HEK293 (cell line): ENCODE results near the gene CRB2.

Source experiments
- CTCF ChIA-PET: fragments of 350-600 bp; formaldehyde crosslinking; extraction: SDS; loops from one replicate; lab custom pipeline; 2021; ENCODE audit warnings: antibody characterized with exemption; lab: Yijun Ruan, JAX
- POLR2A ChIA-PET: fragments of 300-600 bp; formaldehyde crosslinking; extraction: SDS; loops from one replicate; lab custom pipeline; 2020; ENCODE audit warnings: antibody characterized with exemption, inconsistent platforms; lab: Yijun Ruan, JAX
- H3K27ac ChIP-seq: fragments of 200-500 bp; sonication (Bioruptor generic); 2 replicates; pipeline ENCODE4 v1.5.1; 2014; ENCODE audit warnings: low read depth, low read length, control low read depth, inconsistent platforms; ENCODE audit errors: extremely low read depth
- H3K36me3 ChIP-seq, 2 experiments: fragments of 200-500 bp in 1 of 2; sonication (Bioruptor generic) in 1 of 2; 1 replicate in 1 of 2; 2 replicates in 1 of 2; pipeline ENCODE4 v1.5.1; 2014 to 2017; ENCODE audit warnings: inconsistent platforms in 2 of 2, low read length in 2 of 2; ENCODE audit not compliant: control insufficient read depth in 2 of 2, insufficient read depth in 1 of 2
- H3K4me1 ChIP-seq: fragments of 200-500 bp; sonication (Bioruptor generic); 2 replicates; pipeline ENCODE4 v1.5.1; 2014; ENCODE audit warnings: mild to moderate bottlenecking, low read length, inconsistent platforms; ENCODE audit not compliant: control insufficient read depth, insufficient read depth
- H3K4me3 ChIP-seq: 2 replicates; pipeline ENCODE4 v1.5.1; 2011; ENCODE audit warnings: low read depth, mild to moderate bottlenecking, control low read depth, low read length, moderate library complexity
- H3K9me3 ChIP-seq: fragments of 200-500 bp; sonication (Bioruptor generic); 2 replicates; pipeline ENCODE4 v1.5.1; 2014; ENCODE audit warnings: low read depth, low read length, inconsistent platforms; ENCODE audit not compliant: control insufficient read depth, insufficient read depth
- BCL11A ChIP-seq: fragments of 450-650 bp; formaldehyde crosslinking; IDR thresholded peaks from 2 replicates; pipeline ENCODE4 v1.5.1; 2016; ENCODE audit warnings: low read depth, missing biosample characterization, missing genetic modification characterization
- GLI4 ChIP-seq: fragments of 450-650 bp; formaldehyde crosslinking; IDR thresholded peaks from 2 replicates; pipeline ENCODE4 v1.5.1; 2016; ENCODE audit warnings: missing biosample characterization, missing genetic modification characterization
- GLIS2 ChIP-seq: fragments of 450-650 bp; formaldehyde crosslinking; IDR thresholded peaks from 2 replicates; pipeline ENCODE4 v1.5.1; 2016; ENCODE audit warnings: missing biosample characterization, missing genetic modification characterization
- KLF16 ChIP-seq: fragments of 450-650 bp; formaldehyde crosslinking; IDR thresholded peaks from 2 replicates; pipeline ENCODE4 v1.5.1; 2017; ENCODE audit warnings: missing biosample characterization, missing genetic modification characterization
- MYNN ChIP-seq: fragments of 450-650 bp; formaldehyde crosslinking; IDR thresholded peaks from 2 replicates; pipeline ENCODE4 v1.5.1; 2016; ENCODE audit warnings: missing biosample characterization, missing genetic modification characterization, borderline replicate concordance
- TCF7L2 ChIP-seq: IDR thresholded peaks from 2 replicates; pipeline ENCODE4 v1.6.1; 2011; ENCODE audit warnings: low read depth, mild to moderate bottlenecking, inconsistent platforms, low read length, moderate library complexity, borderline replicate concordance
- ZBTB21 ChIP-seq: fragments of 450-650 bp; formaldehyde crosslinking; IDR thresholded peaks from 2 replicates; pipeline ENCODE4 v1.5.1; 2017; ENCODE audit warnings: missing biosample characterization, missing genetic modification characterization
- ZFP69B ChIP-seq: fragments of 450-650 bp; formaldehyde crosslinking; IDR thresholded peaks from 2 replicates; pipeline ENCODE4 v1.5.1; 2016; ENCODE audit warnings: missing biosample characterization, missing genetic modification characterization
- ZNF112 ChIP-seq: fragments of 450-650 bp; formaldehyde crosslinking; IDR thresholded peaks from 2 replicates; pipeline ENCODE4 v1.5.0; 2017; ENCODE audit warnings: missing biosample characterization, missing genetic modification characterization
- ZNF155 ChIP-seq: fragments of 450-650 bp; formaldehyde crosslinking; IDR thresholded peaks from 2 replicates; pipeline ENCODE4 v1.5.1; 2016; ENCODE audit warnings: missing biosample characterization, missing genetic modification characterization
- ZNF292 ChIP-seq: fragments of 450-650 bp; formaldehyde crosslinking; IDR thresholded peaks from 2 replicates; pipeline ENCODE4 v1.5.1; 2016; ENCODE audit warnings: low read depth, missing biosample characterization, missing genetic modification characterization, borderline replicate concordance
- ZNF366 ChIP-seq: fragments of 450-650 bp; formaldehyde crosslinking; conservative IDR thresholded peaks from 2 replicates; pipeline ENCODE4 v1.5.1; 2016; ENCODE audit warnings: missing biosample characterization, missing genetic modification characterization
- ZNF529 ChIP-seq: fragments of 450-650 bp; formaldehyde crosslinking; IDR thresholded peaks from 2 replicates; pipeline ENCODE4 v1.5.1; 2017; ENCODE audit warnings: missing genetic modification characterization, missing biosample characterization; ENCODE audit not compliant: insufficient replicate concordance
- ZNF624 ChIP-seq: fragments of 450-650 bp; formaldehyde crosslinking; IDR thresholded peaks from 2 replicates; pipeline ENCODE4 v1.5.1; 2017; ENCODE audit warnings: missing biosample characterization, missing genetic modification characterization
- ZNF837 ChIP-seq: fragments of 450-650 bp; formaldehyde crosslinking; IDR thresholded peaks from 2 replicates; pipeline ENCODE4 v1.5.1; 2016; ENCODE audit warnings: missing biosample characterization, missing genetic modification characterization
- TF ChIP-seq, protein P1 (sequence below): fragments of 450-650 bp; formaldehyde crosslinking; IDR thresholded peaks from 2 replicates; pipeline ENCODE4; 2016; ENCODE audit warnings: missing biosample characterization, missing genetic modification characterization
- TF ChIP-seq, protein P2 (sequence below): fragments of 450-650 bp; formaldehyde crosslinking; IDR thresholded peaks from 2 replicates; pipeline ENCODE4 v1.5.1; 2016; ENCODE audit warnings: missing biosample characterization, missing genetic modification characterization
- TF ChIP-seq, protein P3 (sequence below): fragments of 450-650 bp; formaldehyde crosslinking; IDR thresholded peaks from 2 replicates; pipeline ENCODE4 v1.5.1; 2016; ENCODE audit warnings: missing biosample characterization, missing genetic modification characterization
- TF ChIP-seq, protein P4 (sequence below): fragments of 450-650 bp; formaldehyde crosslinking; IDR thresholded peaks from 2 replicates; pipeline ENCODE4 v1.5.1; 2016; ENCODE audit warnings: missing biosample characterization, missing genetic modification characterization
- TF ChIP-seq, protein P5 (sequence below): fragments of 450-650 bp; formaldehyde crosslinking; IDR thresholded peaks from 2 replicates; pipeline ENCODE4 v1.5.1; 2016; ENCODE audit warnings: missing biosample characterization, missing genetic modification characterization

The CRB2 gene

DNA sequence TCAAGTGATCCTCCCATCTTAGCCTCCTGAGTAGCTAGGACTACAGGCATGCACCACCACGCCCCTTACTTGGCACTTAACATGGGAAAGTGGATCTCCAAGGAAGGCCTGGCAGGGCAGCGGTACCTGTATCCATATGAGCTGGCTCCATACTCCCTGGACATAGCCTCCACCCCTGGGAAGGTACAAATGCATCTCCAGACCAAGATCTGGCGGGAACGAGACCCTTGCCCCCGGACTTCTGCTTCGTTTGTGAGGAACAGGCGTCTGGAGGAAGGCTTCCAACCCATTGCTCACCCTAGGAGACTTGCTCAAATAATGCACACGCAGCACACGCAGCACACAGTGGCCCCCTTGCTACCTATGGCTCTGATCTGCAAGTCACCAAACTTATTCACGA is 55.2 kb downstream of the CRB2 start:
- TF ChIP-seq BCL11A (tag by site-specific recombination) (no peak), ZNF366 (tag by site-specific recombination) (no peak), ZNF112 (tag by site-specific recombination) (no peak)
- TF ChIP-seq, protein P1, sequence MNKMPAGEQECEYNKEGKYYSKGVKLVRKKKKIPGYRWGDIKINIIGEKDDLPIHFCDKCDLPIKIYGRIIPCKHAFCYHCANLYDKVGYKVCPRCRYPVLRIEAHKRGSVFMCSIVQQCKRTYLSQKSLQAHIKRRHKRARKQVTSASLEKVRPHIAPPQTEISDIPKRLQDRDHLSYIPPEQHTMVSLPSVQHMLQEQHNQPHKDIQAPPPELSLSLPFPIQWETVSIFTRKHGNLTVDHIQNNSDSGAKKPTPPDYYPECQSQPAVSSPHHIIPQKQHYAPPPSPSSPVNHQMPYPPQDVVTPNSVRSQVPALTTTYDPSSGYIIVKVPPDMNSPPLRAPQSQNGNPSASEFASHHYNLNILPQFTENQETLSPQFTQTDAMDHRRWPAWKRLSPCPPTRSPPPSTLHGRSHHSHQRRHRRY (tag by site-specific recombination) = no peak
- TF ChIP-seq, protein P2, sequence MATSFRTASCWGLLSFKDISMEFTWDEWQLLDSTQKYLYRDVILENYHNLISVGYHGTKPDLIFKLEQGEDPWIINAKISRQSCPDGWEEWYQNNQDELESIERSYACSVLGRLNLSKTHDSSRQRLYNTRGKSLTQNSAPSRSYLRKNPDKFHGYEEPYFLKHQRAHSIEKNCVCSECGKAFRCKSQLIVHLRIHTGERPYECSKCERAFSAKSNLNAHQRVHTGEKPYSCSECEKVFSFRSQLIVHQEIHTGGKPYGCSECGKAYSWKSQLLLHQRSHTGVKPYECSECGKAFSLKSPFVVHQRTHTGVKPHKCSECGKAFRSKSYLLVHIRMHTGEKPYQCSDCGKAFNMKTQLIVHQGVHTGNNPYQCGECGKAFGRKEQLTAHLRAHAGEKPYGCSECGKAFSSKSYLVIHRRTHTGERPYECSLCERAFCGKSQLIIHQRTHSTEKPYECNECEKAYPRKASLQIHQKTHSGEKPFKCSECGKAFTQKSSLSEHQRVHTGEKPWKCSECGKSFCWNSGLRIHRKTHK (tag by site-specific recombination) = no peak
- Histone ChIP-seq H3K4me3 (no peak overlapping the region), H3K4me1 (peaks cover 7% of the 10 kb centered on the region), H3K27ac (no peak overlapping the region), H3K36me3 (no peaks in the 10 kb centered on the region), H3K9me3 (no peaks in the 10 kb centered on the region)
- ChIA-PET CTCF (interaction anchor here (0.7 to 2.3 kb wide), 2 partner anchors 9 to 67 kb away, joined by 4 to 8 read pairs; no protein-coding TSS in a partner anchor), POLR2A (no interaction called here)

DNA sequence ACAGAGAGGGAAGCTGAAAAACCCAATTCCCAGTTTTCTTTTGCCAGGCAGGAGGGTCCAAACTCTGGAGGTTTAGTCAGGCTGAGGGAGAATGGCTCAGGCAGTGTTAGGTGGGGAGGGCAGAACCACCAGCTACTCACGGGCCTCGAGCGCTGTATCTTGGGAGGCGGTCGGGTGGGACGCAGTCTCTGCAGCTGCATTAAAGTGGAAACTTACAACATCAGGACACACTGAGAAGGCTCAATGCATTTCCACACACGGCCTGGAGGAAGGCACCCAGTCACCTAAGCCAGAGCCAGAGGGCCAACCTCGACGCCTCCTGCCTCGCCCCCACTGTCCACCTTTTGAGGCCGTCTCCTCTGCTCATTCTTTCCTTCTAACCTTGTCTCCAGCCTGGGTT is 55.6 kb downstream of the CRB2 start:
- no peak overlapping the region for H3K27ac ChIP-seq
- CTCF ChIA-PET = interaction anchor here (0.5 to 2.3 kb wide), 2 partner anchors 10 to 1008 kb away, joined by 3 to 8 read pairs; no protein-coding TSS in a partner anchor
- H3K4me3 ChIP-seq = no peak overlapping the region
- no peaks in the 10 kb centered on the region for H3K9me3 ChIP-seq
- TF ChIP-seq KLF16 (tag by site-specific recombination) (no peak), ZNF529 (no peak), ZNF837 (no peak), ZFP69B (tag by site-specific recombination) (no peak), GLIS2 (no peak), TCF7L2 (no peak), ZNF292 (tag by site-specific recombination) (no peak), ZNF624 (tag by site-specific recombination) (no peak), MYNN (no peak), GLI4 (no peak), ZNF155 (tag by site-specific recombination) (no peak), ZBTB21 (tag by site-specific recombination) (no peak)
- TF ChIP-seq, protein P3, sequence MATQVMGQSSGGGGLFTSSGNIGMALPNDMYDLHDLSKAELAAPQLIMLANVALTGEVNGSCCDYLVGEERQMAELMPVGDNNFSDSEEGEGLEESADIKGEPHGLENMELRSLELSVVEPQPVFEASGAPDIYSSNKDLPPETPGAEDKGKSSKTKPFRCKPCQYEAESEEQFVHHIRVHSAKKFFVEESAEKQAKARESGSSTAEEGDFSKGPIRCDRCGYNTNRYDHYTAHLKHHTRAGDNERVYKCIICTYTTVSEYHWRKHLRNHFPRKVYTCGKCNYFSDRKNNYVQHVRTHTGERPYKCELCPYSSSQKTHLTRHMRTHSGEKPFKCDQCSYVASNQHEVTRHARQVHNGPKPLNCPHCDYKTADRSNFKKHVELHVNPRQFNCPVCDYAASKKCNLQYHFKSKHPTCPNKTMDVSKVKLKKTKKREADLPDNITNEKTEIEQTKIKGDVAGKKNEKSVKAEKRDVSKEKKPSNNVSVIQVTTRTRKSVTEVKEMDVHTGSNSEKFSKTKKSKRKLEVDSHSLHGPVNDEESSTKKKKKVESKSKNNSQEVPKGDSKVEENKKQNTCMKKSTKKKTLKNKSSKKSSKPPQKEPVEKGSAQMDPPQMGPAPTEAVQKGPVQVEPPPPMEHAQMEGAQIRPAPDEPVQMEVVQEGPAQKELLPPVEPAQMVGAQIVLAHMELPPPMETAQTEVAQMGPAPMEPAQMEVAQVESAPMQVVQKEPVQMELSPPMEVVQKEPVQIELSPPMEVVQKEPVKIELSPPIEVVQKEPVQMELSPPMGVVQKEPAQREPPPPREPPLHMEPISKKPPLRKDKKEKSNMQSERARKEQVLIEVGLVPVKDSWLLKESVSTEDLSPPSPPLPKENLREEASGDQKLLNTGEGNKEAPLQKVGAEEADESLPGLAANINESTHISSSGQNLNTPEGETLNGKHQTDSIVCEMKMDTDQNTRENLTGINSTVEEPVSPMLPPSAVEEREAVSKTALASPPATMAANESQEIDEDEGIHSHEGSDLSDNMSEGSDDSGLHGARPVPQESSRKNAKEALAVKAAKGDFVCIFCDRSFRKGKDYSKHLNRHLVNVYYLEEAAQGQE = no peak
- TF ChIP-seq, protein P4, sequence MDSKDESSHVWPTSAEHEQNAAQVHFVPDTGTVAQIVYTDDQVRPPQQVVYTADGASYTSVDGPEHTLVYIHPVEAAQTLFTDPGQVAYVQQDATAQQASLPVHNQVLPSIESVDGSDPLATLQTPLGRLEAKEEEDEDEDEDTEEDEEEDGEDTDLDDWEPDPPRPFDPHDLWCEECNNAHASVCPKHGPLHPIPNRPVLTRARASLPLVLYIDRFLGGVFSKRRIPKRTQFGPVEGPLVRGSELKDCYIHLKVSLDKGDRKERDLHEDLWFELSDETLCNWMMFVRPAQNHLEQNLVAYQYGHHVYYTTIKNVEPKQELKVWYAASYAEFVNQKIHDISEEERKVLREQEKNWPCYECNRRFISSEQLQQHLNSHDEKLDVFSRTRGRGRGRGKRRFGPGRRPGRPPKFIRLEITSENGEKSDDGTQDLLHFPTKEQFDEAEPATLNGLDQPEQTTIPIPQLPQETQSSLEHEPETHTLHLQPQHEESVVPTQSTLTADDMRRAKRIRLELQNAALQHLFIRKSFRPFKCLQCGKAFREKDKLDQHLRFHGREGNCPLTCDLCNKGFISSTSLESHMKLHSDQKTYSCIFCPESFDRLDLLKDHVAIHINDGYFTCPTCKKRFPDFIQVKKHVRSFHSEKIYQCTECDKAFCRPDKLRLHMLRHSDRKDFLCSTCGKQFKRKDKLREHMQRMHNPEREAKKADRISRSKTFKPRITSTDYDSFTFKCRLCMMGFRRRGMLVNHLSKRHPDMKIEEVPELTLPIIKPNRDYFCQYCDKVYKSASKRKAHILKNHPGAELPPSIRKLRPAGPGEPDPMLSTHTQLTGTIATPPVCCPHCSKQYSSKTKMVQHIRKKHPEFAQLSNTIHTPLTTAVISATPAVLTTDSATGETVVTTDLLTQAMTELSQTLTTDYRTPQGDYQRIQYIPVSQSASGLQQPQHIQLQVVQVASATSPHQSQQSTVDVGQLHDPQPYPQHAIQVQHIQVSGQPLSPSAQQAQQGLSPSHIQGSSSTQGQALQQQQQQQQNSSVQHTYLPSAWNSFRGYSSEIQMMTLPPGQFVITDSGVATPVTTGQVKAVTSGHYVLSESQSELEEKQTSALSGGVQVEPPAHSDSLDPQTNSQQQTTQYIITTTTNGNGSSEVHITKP (tag by site-specific recombination) = no peak
- TF ChIP-seq, protein P5, sequence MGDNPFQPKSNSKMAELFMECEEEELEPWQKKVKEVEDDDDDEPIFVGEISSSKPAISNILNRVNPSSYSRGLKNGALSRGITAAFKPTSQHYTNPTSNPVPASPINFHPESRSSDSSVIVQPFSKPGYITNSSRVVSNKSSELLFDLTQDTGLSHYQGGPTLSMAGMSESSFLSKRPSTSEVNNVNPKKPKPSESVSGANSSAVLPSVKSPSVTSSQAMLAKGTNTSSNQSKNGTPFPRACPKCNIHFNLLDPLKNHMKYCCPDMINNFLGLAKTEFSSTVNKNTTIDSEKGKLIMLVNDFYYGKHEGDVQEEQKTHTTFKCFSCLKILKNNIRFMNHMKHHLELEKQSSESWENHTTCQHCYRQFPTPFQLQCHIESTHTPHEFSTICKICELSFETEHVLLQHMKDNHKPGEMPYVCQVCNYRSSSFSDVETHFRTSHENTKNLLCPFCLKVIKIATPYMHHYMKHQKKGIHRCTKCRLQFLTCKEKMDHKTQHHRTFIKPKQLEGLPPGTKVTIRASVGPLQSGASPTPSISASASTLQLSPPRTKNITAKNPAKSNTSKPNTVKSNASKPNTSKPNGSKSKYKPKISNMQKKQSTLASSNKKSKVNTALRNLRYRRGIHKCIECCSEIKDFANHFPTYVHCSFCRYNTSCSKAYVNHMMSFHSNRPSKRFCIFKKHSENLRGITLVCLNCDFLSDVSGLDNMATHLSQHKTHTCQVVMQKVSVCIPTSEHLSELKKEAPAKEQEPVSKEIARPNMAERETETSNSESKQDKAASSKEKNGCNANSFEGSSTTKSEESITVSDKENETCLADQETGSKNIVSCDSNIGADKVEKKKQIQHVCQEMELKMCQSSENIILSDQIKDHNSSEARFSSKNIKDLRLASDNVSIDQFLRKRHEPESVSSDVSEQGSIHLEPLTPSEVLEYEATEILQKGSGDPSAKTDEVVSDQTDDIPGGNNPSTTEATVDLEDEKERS (tag by site-specific recombination) = no peak
- no peaks in the 10 kb centered on the region for H3K36me3 ChIP-seq
- peaks cover 5% of the 10 kb centered on the region for H3K4me1 ChIP-seq
- POLR2A ChIA-PET = no interaction called here
